HG03565 (cell line): ENCODE measurements around the gene UBAC1.

Experiments used
- ATAC-seq: cut with Tn5 transposase; IDR thresholded peaks from one replicate; pipeline ENCODE4 v1.9.1; 2021; ENCODE audit warnings: mild to moderate bottlenecking, moderate library complexity; ENCODE audit not compliant: unreplicated experiment

Gene UBAC1

DNA sequence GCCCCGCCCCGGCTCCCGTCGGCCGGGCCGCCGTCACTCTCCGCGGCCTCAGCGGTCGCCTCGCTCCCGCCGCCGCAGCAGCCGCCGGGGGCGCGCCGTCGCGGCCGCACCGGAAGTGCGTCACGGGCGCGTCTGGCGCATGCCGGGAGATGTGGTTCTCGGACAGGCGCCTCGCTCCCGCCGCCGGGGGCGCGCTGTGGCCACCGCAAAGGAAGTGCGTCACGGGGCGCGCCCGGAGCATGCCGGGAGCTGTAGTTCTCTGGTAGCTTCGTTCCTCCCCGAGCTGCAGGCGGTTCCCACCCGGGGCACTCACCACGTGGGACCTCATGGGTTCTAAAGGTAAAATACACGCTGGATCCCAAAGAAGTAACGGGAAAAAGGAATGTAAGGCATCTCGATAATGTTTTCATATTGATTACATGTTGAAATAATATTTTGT, at the start of gene UBAC1:
Gene UBAC1 (minus strand): TSS at position 97 of the 439 bp plus-strand sequence. CDS start 211 bp downstream, outside the sequence.
- peak; percentile 87 for ATAC-seq

DNA sequence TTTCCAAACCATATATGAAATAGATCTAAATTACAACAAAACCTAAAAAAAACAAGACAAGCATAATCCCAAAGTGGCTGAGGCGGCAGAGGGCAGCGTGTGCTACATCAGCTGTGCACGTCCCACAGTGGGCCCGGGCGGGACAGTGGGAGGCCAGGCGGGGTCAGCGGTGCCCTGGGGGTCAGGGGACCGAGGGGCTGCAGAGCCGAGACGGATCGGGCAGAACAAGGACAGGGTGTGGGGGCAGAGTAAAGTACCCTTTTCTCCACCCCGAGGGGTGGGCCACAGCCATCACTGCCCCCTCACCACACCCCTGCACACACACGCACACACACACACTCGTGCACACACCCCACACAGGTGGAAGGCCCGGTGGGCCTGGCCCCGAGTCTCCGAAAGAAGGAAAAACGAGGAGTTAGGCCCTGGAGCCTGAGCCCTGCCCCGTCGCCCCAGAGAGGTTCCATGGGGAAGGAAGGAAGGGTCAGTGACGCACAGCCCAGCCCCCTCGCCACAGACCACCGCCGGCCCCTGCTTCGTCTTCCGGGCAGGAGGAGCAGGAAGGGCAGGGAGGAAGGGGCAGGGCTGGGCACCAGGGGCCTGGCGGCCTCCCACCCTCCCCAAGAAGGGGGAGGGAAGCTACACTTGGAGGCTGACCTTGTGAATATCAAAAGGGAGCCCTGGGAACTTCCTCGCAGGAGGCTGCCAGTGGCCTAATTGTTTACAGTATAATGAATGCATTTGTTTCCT, 49.6 kb upstream of the UBAC1 start:
- ATAC-seq, result no peak

DNA sequence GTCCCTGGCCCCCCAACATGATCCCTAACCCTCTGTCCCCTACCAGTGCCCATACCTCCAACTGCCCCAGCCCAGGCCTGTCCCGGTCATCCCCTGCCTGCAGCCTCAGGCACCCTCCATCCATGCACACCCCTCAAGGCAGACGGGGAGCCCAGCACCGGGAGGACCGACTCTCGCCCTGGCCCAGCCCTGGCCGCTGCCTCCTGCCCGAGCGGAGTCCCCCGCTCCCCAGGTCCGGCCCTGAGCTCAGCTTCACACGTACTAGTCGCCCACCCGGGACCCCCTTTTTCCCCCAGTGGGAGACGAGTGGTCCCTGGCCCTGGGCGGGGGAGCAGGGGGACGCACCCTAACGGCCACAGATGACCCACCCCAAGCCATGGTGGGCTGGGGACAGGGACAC, 49.0 kb upstream of the UBAC1 start:
- ATAC-seq, result no peak

- no peak for ATAC-seq
Measured at GRCh38 chr9:136009516-136009915, 48.3 kb upstream of the UBAC1 start.

GRCh38 chr9:136008693-136008997, 47.5 kb upstream of the UBAC1 start:
- no peak for ATAC-seq

DNA sequence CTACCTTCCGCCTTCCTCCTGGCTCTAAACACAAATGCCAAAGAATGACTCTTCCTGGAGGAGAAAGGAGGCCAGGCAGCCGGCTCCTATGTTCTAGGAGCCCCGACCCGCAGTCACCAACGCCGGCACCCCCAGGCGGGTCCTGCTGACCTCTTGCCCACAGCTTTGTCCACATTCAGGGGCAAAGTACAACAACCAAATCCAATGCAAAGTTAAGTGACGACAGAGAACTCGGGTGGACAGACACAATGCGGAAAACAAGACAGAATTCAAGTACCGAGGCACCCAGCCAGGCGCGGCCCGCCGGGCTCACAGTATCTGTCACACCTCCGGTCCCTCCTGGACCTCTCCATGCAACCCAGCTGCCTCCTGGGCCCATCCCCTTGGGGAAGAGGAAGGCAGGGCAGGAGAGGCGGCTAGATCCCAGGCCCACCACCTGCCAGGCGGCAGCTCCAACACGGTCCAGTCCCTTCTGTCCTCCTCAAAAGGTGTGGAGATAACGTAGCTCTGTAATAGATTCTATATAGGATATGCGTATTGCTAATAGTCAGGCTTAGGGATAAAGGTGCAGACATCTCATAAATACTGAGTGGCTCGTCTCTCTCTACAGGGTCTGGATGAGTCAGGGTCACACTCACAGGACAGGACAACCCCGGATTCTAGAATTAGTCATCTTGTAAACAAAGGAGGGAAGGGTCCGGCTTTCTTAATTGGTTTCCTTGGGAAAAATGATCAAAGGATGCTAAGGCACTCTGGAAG, 46.9 kb upstream of the UBAC1 start:
- ATAC-seq, result no peak

- no peak for ATAC-seq
Measured at GRCh38 chr9:136007276-136007933, 46.2 kb upstream of the UBAC1 start.

GRCh38 chr9:136006169-136006568, 45.0 kb upstream of the UBAC1 start:
- ATAC-seq, result no peak

- ATAC-seq, result no peak
Measured at GRCh38 chr9:136004712-136005111, 43.5 kb upstream of the UBAC1 start.

DNA sequence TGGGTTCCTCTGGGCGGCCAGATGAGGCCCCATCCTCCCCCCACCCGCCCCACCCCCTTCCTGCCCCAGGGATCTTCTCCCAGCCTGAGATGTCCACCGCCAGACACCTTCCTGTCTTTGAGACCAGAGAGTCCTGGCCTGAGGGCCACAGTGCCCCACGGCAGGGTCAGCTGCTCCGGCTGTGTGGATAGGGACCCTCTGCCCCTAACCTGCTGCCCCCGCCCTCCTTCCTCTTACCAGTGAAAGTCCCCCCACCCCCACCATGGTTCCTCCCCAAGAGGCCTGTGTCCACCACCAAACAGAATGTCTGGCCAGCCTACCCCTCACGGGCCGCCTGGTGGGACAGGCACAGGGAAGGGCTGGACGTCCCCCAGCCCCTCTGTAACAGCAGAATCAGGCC, 43.0 kb upstream of the UBAC1 start:
- no peak for ATAC-seq

DNA sequence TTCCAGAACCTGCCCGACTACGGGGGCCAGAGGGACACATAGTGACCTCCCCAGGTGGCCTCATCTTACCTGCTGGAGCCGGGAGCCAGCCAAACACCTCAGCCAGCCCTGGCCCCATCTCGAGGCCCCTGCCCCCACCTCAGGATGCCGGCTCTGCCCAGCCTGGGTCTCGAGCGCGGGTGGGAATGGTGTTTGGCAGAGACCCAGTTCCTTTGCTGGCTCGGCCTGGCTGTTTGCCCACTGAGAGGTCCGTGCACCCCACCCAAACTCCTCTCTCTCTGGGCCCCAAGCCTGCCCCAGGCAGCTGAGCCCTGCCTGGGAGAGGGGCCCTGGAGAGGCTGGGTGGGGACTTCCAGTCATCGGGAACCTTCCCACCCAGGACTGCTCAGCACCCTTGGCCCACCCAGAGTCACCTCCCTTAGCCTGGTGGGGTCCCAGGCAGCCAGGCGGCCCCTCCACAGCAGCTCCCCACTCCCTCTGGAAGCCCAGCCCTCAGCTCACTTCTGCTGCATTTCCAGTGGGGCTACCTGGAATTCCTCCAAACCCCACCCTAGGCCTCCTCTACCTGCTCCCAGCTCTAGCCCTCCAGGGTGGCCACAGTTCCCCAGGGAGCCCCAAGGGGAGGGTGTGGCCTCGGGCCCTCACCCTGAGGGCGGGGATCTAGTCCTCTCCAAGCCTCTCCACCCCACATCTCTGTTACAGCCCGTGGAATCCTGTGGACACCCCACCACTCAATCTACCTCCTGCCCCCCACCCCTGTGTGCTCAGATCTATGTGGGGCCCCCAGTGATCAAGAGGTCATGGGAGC, 42.4 kb upstream of the UBAC1 start:
- no peak for ATAC-seq

- ATAC-seq, result no peak
Measured at GRCh38 chr9:136002881-136003280, 41.7 kb upstream of the UBAC1 start.

DNA sequence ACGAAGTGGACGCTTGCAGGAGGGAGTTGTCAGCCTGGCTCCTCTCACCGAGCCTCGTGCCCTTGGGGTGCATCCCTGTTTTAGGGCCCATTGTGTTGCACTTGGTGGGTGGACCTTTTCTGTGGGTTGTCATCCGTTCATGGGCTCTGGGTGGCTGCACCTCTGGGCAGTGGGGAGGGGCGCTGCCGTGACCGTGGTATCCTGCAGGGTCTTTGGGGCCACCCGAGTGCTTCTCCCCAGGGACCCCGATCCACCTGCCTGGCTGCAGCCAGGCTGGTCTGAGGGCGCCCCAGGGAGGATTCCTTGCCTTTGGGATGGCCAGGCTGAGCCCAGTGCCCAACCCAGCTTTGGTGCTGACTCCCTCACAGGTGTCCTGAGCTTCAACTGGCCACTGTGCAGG, 41.0 kb upstream of the UBAC1 start:
- ATAC-seq, result no peak

DNA sequence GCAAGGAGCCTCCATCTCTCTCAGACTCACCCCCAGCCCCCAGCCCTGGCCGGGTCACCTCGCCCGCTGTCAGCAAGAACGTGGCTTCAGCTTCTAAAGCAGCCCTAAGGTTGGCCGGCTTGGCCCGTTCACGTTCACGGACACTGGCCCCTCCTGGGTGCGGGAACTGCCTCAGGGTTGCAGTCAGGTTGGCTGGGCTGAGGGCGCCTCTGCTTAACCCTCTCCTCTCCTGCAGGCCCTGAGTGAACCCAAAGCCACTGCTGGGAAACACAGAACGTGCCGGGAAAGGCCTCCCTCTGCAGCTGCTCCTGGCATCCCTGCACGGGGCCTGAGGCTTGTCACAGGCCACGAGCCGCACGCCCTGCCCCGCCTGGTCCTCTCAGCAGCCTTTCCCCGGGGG, 40.1 kb upstream of the UBAC1 start:
- no peak for ATAC-seq

GRCh38 chr9:135998410-135999071, 37.4 kb upstream of the UBAC1 start:
- ATAC-seq, result no peak

DNA sequence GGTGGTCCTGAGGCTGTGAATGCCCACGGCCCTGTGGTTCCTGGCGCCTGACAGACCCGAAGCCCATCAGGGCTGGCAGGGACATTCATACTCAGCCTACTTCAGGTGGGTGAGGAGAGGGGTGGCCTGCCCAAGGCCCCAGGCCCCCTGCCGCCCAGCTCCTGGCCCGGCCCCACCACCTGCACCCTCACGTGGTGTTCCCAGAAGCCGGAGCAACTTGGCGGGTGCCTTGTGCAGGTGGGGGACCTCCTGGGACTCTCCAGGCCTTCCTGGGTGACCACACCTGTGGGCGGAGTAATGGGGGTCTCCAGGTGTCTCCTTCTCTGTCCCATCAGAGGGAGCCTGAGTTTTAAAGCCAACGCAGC, 36.8 kb upstream of the UBAC1 start:
- no peak for ATAC-seq

GRCh38 chr9:135997090-135998015, 36.2 kb upstream of the UBAC1 start:
- no peak for ATAC-seq

- ATAC-seq, result no peak
Measured at GRCh38 chr9:135995816-135996215, 34.6 kb upstream of the UBAC1 start.

DNA sequence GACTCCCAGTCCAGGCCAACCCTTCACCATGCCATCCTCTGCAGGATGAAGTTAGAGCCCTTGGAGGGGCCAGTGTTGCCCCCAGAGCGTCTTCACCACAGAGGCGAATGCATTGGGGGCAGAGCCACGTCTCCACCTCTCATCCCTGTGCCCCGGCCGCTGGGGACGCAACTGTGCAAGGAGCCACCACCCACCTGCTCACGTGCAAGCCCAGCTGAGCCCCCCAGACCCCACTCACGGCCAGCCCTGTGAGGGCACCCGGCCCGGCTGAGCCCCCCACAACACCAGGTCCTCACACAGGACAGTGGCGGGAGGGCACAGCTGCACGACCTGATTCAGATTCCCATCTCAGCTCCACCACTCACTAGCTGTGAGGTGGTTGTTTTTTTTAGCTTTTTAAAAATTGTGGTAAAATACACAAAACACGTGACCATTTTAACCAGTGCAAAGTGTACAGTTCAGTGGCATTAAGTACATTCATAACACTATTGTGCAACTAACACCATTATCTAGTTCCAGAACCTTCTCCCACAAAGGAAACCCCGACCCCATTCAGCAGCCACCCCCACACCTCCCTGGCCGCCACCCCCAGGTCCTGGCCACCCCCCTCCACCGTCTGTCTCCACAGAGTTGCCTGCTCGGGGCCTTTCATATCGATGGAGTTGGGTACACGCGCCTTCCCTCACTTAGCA, 33.5 kb upstream of the UBAC1 start:
- no peak for ATAC-seq
